MM.1S (cell line): Measurements from ENCODE around the gene ARPC2.

Experiments used
- DNase-seq: peaks from one replicate; pipeline ENCODE4 v3.0.0-alpha.2; 2015
- H2AFZ ChIP-seq: fragments of 300-600 bp; sonication (generic); 2 replicates; pipeline ENCODE4 v1.6.0; 2016; ENCODE audit warnings: antibody characterized with exemption, low read length
- H3F3A ChIP-seq: fragments of 300-600 bp; sonication (generic); 2 replicates; pipeline ENCODE4 v1.6.1; 2016; ENCODE audit warnings: mild to moderate bottlenecking, antibody characterized with exemption, low read length, moderate library complexity, mixed read lengths; ENCODE audit not compliant: insufficient read depth
- H3K27ac ChIP-seq: fragments of 300-600 bp; sonication (generic); 2 replicates; pipeline ENCODE4 v1.5.1; 2016; ENCODE audit warnings: mild to moderate bottlenecking, low read length
- H3K27me3 ChIP-seq: fragments of 300-600 bp; sonication (generic); replicated peaks from 2 replicates; pipeline ENCODE4 v1.6.0; 2016; ENCODE audit warnings: low read length; ENCODE audit not compliant: insufficient read depth
- H3K36me3 ChIP-seq: fragments of 300-600 bp; sonication (generic); replicated peaks from 2 replicates; pipeline ENCODE4 v1.6.1; 2016; ENCODE audit warnings: mild to moderate bottlenecking, low read length, mixed read lengths; ENCODE audit not compliant: insufficient read depth
- H3K4me1 ChIP-seq: fragments of 300-600 bp; sonication (generic); 2 replicates; pipeline ENCODE4 v1.6.1; 2016; ENCODE audit warnings: low read length, mixed read lengths
- H3K4me2 ChIP-seq: fragments of 300-600 bp; sonication (generic); 2 replicates; pipeline ENCODE4 v1.6.0; 2016; ENCODE audit warnings: low read depth, low read length
- H3K4me3 ChIP-seq: fragments of 300-600 bp; sonication (generic); 2 replicates; pipeline ENCODE4 v1.5.1; 2016; ENCODE audit warnings: low read length, mixed read lengths
- H3K79me2 ChIP-seq: fragments of 300-600 bp; sonication (generic); 2 replicates; pipeline ENCODE4 v1.6.1; 2016; ENCODE audit warnings: mixed run types, low read length, mixed read lengths
- H3K9ac ChIP-seq: fragments of 300-600 bp; sonication (generic); 2 replicates; pipeline ENCODE4 v1.6.1; 2016; ENCODE audit warnings: low read length, mixed read lengths
- H3K9me2 ChIP-seq: fragments of 300-600 bp; sonication (generic); replicated peaks from 2 replicates; pipeline ENCODE4 v1.6.1; 2016; ENCODE audit warnings: mild to moderate bottlenecking, low read length, mixed read lengths; ENCODE audit not compliant: insufficient read depth
- H3K9me3 ChIP-seq: fragments of 300-600 bp; sonication (generic); replicated peaks from 2 replicates; pipeline ENCODE4 v1.6.1; 2016; ENCODE audit warnings: mild to moderate bottlenecking, low read length, mixed read lengths; ENCODE audit not compliant: insufficient read depth
- H4K20me1 ChIP-seq: fragments of 300-600 bp; sonication (generic); 2 replicates; pipeline ENCODE4 v1.6.1; 2016; ENCODE audit warnings: mild to moderate bottlenecking, low read length, moderate library complexity, mixed read lengths; ENCODE audit not compliant: insufficient read depth
- CTCF ChIP-seq: fragments of 300-600 bp; sonication (generic); IDR thresholded peaks from 2 replicates; pipeline ENCODE4 v1.5.1; 2016; ENCODE audit warnings: antibody characterized with exemption, low read length, mixed read lengths
- EZH2 ChIP-seq: fragments of 300-600 bp; sonication (generic); optimal IDR thresholded peaks from 2 replicates; pipeline ENCODE3; 2017; ENCODE audit warnings: low read depth, mild to moderate bottlenecking, antibody characterized with exemption, low read length, mixed read lengths
- EZH2phosphoT487 ChIP-seq: fragments of 300-600 bp; sonication (generic); IDR thresholded peaks from 2 replicates; pipeline ENCODE4 v1.6.1; 2018; ENCODE audit warnings: antibody characterized with exemption, low read length

The ARPC2 gene

GRCh38 chr2:218180467-218181114 is 36.4 kb upstream of the ARPC2 start:
- no peaks in the 10 kb centered on the region for H3K9me2 ChIP-seq
- H3K4me3 ChIP-seq = no peak overlapping the region
- H3K27ac ChIP-seq = no peak overlapping the region
- DNase-seq = no peak
- H2AFZ ChIP-seq = no peak overlapping the region
- TF ChIP-seq EZH2 (no peak), CTCF (no peak), EZH2phosphoT487 (no peak)
- H3F3A ChIP-seq = no peaks in the 10 kb centered on the region
- H3K9me3 ChIP-seq = no peaks in the 10 kb centered on the region
- no peak overlapping the region for H3K4me2 ChIP-seq
- no peaks in the 10 kb centered on the region for H3K27me3 ChIP-seq
- H3K36me3 ChIP-seq = no peaks in the 10 kb centered on the region
- no peak overlapping the region for H3K9ac ChIP-seq
- no peaks in the 10 kb centered on the region for H3K4me1 ChIP-seq
- no peaks in the 10 kb centered on the region for H4K20me1 ChIP-seq
- no peaks in the 10 kb centered on the region for H3K79me2 ChIP-seq

GRCh38 chr2:218184331-218184730 is 32.7 kb upstream of the ARPC2 start:
- H3K9me2 ChIP-seq = no peaks in the 10 kb centered on the region
- H3K27ac ChIP-seq = no peak overlapping the region
- H3K79me2 ChIP-seq = no peaks in the 10 kb centered on the region
- no peak overlapping the region for H3K9ac ChIP-seq
- no peaks in the 10 kb centered on the region for H3K9me3 ChIP-seq
- no peak overlapping the region for H3K4me2 ChIP-seq
- H2AFZ ChIP-seq = no peak overlapping the region
- no peaks in the 10 kb centered on the region for H3K36me3 ChIP-seq
- H3F3A ChIP-seq = no peaks in the 10 kb centered on the region
- no peaks in the 10 kb centered on the region for H3K27me3 ChIP-seq
- DNase-seq = no peak
- TF ChIP-seq EZH2 (no peak), EZH2phosphoT487 (no peak), CTCF (no peak)
- H3K4me1 ChIP-seq = peaks cover 5% of the 10 kb centered on the region
- H3K4me3 ChIP-seq = no peak overlapping the region
- H4K20me1 ChIP-seq = no peaks in the 10 kb centered on the region

- Histone ChIP-seq H3K9me3 (no peaks in the 10 kb centered on the region), H3F3A (no peaks in the 10 kb centered on the region), H2AFZ (peak overlapping the region; percentile 35), H3K27ac (no peak overlapping the region), H3K9ac (no peak overlapping the region), H3K36me3 (no peaks in the 10 kb centered on the region), H3K9me2 (no peaks in the 10 kb centered on the region), H3K4me1 (peaks cover 5% of the 10 kb centered on the region), H4K20me1 (no peaks in the 10 kb centered on the region), H3K79me2 (no peaks in the 10 kb centered on the region), H3K4me2 (peak overlapping the region; percentile 35), H3K4me3 (no peak overlapping the region), H3K27me3 (no peaks in the 10 kb centered on the region)
- TF ChIP-seq CTCF (peak; percentile 82), EZH2phosphoT487 (no peak), EZH2 (no peak)
- peak; percentile 76 for DNase-seq
Measured at GRCh38 chr2:218186355-218186766, 30.6 kb upstream of the ARPC2 start.
